ENCODE results near the gene NLK.
"Not testable (repeated sequence)": the region's sequence is repeated elsewhere in the genome, so short reads cannot be mapped to it uniquely, and the experiment has no call there.

NLK gene

DNA sequence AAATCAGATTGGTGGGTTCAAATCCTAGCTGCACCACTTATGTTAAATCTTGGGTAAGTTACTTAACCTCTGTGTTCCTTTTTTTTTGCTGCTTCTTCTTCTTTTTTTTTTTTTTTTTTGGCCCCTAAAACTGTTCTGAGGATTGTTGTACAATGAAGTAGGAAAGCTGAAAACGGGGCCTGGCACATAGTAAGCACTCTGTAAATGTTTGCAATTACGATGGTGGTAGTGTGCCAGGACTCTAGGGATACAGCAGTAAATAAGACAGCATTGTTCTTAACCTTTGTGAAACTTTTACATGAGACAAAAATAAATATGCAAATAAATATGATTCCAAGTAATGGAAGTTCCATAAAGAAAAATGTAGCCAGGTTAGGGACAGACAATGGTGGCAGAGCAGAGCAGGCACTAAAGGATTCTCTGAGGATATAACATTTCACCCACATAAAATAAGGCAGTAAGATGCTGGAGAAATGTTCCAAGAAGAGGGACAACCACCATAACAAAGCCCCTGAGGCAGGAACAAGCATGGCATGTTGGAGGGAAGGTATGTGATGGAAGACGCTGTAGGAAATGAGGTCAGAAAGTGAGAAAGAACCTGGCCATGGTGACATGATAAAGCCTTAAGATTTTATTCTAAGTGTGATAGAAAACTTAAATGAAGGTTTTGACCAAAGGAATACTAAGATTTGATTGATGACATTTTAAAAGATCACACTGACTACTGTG is 127.3 kb downstream of the NLK start:
- DNase-seq = no peak

GRCh38 chr17:28170771-28171170 is 128.3 kb downstream of the NLK start:
- no peak for DNase-seq

DNA sequence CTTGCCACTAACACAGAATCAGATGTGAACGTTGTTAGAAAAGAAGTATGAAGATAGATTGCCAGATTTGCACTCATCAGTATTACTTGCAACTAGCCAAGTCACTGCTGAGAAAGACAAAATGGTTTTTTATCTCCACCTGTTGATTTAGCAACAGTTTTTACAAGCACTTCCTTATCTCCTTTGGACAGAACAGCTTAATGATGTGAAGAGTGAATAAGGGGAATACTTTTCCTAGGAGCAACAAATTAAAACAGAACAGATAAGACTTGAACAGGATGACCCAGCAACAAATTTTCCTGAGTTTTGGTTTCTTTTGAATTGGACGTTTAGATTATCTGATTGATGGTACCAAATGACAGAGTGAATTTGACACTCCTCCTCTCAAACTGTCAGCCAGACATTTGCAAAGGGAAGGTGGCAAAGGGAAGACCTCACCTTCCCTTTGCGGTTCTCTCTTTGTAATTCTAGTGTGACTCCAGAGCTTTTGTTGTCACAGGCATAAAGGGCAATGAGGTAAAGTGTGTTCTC is 130.6 kb downstream of the NLK start:
- DNase-seq = peak; percentile 14

- DNase-seq = no peak
These were observed 131.3 kb downstream of the NLK start for GRCh38 chr17:28173801-28174200.

- peak; percentile 83 for DNase-seq
These were observed 132.0 kb downstream of the NLK start for GRCh38 chr17:28174352-28175046.

GRCh38 chr17:28177351-28177750 is 134.9 kb downstream of the NLK start:
- DNase-seq = no peak

- DNase-seq = no peak
These were observed 136.3 kb downstream of the NLK start for GRCh38 chr17:28178800-28179199.

DNA sequence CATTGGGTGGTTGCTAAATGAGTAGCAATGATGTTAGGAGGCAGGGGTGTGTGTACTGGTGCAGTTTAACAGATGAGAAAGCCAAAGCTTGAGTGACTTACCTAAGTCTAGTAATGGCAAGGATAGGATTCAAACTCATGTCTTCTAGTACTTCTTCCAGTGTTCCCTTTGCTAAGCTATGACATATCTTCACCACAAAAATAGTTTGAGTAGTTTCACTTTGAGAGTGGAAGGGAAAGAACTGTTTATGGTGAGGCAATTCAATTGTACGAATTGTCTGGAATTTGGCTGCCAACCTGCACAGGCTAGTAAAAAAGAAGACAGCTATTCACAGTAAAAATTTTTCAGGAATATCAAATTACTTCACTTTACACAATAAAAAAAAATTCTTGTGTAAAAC is 138.0 kb downstream of the NLK start:
- no peak for DNase-seq

DNA sequence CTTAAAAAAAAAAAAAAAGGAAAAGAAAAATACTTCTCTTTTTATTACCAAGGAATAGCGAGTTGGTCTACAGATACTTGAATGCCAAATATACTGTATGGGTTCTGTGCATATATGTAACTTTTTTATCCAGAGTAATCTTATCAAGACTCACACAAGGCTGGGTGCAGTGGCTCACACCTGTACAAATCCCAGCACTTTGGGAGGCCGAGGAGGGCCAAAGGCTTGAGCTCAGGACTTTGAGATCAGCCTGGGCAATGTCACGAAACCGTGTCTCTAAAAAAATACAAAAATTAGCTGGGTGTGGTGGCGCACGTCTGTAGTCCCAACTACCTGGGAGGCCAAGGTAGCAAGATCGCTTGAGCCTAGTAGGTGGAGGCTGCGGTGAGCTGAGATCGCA is 139.1 kb downstream of the NLK start:
- no peak for DNase-seq

DNA sequence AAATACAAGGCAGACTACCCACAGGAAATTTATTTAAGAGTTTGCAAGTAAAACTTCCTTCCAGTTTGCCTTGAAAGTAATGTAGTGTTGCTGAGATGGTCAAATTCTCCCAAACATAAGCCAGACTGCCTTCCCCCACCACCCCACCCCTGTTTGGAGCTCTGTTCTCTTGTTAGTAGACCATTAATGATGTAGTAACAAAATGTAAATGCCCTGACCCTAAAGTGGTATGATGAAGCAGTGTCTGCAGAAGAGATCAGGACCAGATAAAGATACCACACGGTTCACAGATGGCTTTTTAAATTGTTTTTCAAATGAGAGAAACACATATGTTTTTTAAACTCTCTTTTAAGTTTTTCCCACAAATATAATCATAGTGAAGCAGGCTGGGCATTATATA is 140.1 kb downstream of the NLK start:
- no peak for DNase-seq

- DNase-seq = no peak
These were observed 143.2 kb downstream of the NLK start for GRCh38 chr17:28185658-28186057.

DNA sequence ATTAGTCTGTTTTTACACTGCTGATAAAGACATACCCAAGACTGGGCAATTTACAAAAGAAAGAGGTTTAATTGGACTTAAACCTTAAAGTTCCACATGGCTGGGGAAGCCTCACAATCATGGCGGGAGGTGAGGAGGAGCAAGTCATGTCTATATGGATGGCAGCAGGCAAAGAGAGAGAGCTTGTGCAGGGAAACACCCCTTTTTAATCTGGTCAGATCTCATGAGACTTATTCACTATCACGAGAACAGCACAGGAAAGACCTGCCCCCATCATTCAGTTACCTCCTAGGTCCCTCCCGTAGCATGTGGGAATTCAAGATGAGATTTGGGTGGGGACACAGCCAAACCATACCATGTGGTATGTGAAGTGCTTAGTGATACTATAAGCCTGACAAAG is 144.0 kb downstream of the NLK start:
- not testable (repeated sequence) for DNase-seq

DNA sequence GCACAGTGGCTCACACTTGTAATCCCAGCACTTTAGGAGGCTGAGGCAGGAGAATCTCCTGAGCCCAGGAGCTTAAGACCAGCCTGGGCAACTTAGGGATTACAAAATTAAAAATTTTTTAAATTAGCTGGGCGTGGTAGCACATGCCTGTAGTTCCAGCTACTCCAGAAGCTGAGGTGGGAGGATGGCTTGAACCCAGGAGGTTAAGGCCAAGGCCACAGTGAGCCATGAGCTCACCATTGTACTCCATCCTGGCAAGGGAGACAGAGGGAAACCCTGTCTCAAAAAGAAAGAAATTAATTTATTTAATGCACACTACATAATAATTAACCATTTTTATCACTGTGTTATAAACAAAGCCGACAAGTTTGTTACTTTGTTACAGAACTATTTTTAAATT is 145.5 kb downstream of the NLK start:
- no peak for DNase-seq

GRCh38 chr17:28188841-28189263 is 146.4 kb downstream of the NLK start:
- DNase-seq = no peak

DNA sequence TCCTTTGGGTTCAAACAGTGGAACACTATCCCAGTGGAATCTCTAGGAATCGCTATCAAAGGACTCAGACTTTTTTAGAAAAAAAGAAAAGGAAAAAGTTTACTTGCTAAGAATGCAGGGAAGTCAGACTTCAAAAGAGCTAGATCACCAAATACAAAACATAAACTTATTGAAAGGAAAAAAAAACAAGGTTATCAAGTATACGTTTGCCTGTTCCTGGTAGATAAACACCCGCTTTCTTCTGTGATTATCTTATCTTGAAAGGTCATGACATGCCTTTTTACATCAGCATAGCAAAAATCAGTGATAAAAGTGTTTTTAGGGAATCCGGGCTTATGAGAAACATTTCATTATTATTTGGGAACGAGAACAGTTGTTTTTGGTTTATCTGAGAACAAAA is 147.2 kb downstream of the NLK start:
- DNase-seq = no peak

DNA sequence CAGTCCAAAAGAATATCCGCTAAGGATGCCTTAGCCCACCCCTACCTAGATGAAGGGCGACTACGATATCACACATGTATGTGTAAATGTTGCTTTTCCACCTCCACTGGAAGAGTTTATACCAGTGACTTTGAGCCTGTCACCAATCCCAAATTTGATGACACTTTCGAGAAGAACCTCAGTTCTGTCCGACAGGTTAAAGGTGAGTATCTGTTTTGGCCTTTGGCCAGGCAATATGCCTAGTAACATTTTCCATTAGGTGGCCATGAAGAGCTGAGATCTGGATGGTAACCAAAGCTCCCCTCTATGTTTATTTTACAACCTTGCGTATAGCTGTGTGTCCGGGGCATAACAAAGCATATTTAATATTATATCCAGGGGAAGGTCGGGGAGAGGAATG is 148.5 kb downstream of the NLK start:
- no peak for DNase-seq

- DNase-seq = no peak
These were observed 150.8 kb downstream of the NLK start for GRCh38 chr17:28193241-28193640.

GRCh38 chr17:28194382-28194781 is 151.9 kb downstream of the NLK start:
- DNase-seq = no peak

- DNase-seq = no peak
These were observed 154.2 kb downstream of the NLK start for GRCh38 chr17:28196636-28197035.

DNA sequence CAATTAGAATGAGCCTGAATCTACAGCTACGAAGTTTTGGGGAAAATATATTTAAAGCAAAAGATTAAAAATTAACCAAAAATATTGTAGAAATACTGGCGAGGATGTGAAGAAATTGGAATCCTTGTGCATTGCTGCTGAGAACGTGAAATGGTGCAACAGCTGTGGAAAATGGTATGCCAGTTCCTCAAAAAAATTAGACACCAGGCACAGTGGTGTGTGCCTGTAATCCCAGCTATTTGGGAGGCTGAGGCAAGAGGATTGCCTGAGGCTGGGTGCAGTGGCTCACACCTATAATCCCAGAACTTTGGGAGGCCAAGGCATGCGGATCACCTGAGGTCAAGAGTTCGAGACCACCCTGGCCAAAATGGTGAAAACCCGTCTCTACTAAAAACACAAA is 156.6 kb downstream of the NLK start:
- no peak for DNase-seq

GRCh38 chr17:28199728-28200127 is 157.3 kb downstream of the NLK start:
- no peak for DNase-seq

- DNase-seq = no peak
These were observed 158.8 kb downstream of the NLK start for GRCh38 chr17:28201315-28201714.

GRCh38 chr17:28204244-28204643 is 161.8 kb downstream of the NLK start:
- no peak for DNase-seq

- no peak for DNase-seq
These were observed 162.3 kb downstream of the NLK start for GRCh38 chr17:28204751-28205150.

DNA sequence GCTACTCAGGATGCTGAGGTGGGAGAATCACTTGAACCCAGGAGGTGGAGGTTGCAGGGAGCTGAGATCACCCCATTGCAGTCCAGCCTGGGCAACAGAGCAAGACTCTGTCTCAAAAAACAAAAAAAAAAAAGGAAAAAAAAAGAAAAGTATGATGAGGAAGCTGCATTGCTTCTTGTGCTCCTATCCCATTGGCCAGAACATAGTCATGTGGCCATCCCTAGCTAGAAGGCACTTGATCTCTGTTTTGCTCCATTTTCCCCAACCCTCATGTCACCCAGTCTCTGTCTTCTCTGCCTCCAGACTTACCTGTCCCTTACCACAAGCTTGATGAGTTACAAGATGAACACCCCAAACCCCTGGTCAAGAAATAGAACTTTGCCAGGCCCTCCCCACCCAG is 163.8 kb downstream of the NLK start:
- DNase-seq = no peak

Data from NCI-H510A (cell line).